Activated T-cell treated with anti-CD3 and anti-CD28 coated beads, Interleukin-2, amount 50 U/mL, for 4 hours (primary cell): ENCODE data around the gene PSD4. TPM values are rescaled to one million over a fixed set of nuclear protein-coding genes. Genes with fewer than 3 reads are reported as not detected.

Source experiments
- ATAC-seq, 2 donors: fragments of 200-7000 bp; cut with Tn5 transposase; one replicate each; pipeline ENCODE4 v1.10.0; 2021
- DNase-seq: peaks from one replicate; pipeline ENCODE4 v3.0.0-alpha.2; 2020
- H3K27me3 Mint-ChIP-seq: one replicate; pipeline ENCODE4 v1.8.0; 2021; ENCODE audit warnings: low read depth, mixed read lengths
- H3K36me3 Mint-ChIP-seq: one replicate; pipeline ENCODE4 v1.8.0; 2022; ENCODE audit warnings: mixed read lengths; ENCODE audit not compliant: insufficient read depth
- H3K4me1 Mint-ChIP-seq: one replicate; pipeline ENCODE4 v1.8.0; 2021; ENCODE audit warnings: low read depth, mixed read lengths
- H3K4me3 Mint-ChIP-seq: one replicate; pipeline ENCODE4 v1.8.0; 2021; ENCODE audit warnings: mild to moderate bottlenecking, moderate library complexity, mixed read lengths
- H3K9me3 Mint-ChIP-seq: one replicate; pipeline ENCODE4 v1.8.0; 2021; ENCODE audit warnings: mixed read lengths
- total RNA-seq, 3 donors: library from RNA; stranded (reverse); gene quantifications; one replicate each; pipeline ENCODE4 v1.2.1, GENCODE V29; 2021

PSD4 gene
- total RNA-seq, 3 donors from 2014 or later, result 155 to 172 (median 164) TPM

DNA sequence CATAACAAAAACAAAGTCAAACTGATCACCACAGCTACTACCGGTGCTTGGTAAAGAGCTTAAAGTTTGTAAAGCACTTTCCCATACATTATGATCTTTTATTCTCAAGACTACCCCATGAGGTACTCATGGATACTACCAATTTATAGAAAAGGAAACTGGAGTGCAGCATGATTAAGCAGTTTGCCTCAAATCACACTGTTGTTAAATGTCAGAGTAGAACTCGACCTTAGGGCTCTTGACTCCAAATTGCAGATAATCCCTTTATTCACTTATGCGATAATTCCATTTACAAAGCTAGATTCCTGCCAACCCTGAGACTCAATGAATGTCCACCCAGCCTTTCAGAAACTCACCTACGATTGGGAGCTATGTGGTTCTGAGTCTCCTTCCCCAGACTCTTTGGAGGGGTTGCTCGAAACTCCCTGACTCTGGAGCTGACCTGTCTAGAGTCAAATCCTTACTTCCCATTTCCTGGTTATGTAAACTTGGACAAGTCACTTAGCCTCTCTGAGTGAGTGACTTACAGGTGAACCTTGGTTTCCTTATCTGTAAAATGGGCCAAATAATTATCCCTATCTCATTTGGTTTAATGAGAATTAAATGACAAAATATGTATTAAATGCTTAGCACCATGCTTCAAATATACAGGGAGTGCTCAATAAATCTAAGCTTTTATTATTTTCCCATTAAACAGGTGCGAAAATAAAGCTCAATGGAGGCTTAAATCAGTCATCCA, 47.4 kb downstream of the PSD4 start:
- Mint-ChIP-seq H3K4me1 (peaks cover 16% of the 10 kb centered on the region), H3K36me3 (no peaks in the 10 kb centered on the region), H3K4me3 (no peak overlapping the region), H3K27me3 (no peaks in the 10 kb centered on the region), H3K9me3 (no peaks in the 10 kb centered on the region)
- no peak for DNase-seq
- ATAC-seq, result no peak

DNA sequence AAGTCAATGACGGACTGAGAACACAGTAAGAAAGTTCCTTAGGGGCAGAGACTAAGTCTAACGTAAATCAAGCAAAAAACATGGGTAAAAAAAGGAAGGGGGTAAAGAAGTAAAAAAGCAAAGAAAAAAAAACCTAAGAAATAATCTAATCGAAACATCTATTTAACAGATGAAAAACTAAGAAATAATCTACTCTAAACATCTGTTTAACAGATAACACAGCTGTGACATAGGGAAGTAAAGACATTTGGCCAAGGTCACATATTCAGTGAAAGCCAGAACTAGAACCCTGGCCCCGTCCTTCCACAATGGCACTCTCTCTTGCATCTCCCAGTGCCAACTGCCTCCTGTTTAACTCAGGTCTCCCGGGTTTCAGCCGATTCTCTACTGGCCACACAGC, 48.1 kb downstream of the PSD4 start:
- no peak for ATAC-seq
- peaks cover 16% of the 10 kb centered on the region for H3K4me1 Mint-ChIP-seq
- no peak for DNase-seq
- H3K27me3 Mint-ChIP-seq, result no peaks in the 10 kb centered on the region
- H3K4me3 Mint-ChIP-seq, result no peak overlapping the region
- no peaks in the 10 kb centered on the region for H3K36me3 Mint-ChIP-seq
- H3K9me3 Mint-ChIP-seq, result no peaks in the 10 kb centered on the region

DNA sequence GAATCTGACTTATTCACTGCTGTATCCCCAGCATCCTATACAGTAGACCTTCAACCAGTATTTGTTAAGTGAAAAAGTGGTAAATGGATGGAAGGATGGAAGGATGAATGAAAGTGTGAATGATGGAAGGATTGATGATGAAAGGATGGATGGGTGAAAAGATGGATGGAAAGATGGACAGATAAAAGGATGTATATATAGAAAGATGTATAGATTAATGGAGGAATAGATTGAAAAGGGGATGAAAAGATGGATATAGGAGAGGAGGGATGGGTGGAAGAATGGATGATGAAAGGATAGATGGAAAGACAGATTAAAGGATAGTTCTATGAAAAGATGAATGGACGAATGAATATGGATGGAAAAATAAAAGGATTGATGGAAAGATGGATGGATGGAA, 50.0 kb downstream of the PSD4 start:
- Mint-ChIP-seq H3K4me1 (peaks cover 5% of the 10 kb centered on the region), H3K4me3 (no peak overlapping the region), H3K9me3 (no peaks in the 10 kb centered on the region), H3K27me3 (no peaks in the 10 kb centered on the region), H3K36me3 (no peaks in the 10 kb centered on the region)
- ATAC-seq (no peak), DNase-seq (no peak)

DNA sequence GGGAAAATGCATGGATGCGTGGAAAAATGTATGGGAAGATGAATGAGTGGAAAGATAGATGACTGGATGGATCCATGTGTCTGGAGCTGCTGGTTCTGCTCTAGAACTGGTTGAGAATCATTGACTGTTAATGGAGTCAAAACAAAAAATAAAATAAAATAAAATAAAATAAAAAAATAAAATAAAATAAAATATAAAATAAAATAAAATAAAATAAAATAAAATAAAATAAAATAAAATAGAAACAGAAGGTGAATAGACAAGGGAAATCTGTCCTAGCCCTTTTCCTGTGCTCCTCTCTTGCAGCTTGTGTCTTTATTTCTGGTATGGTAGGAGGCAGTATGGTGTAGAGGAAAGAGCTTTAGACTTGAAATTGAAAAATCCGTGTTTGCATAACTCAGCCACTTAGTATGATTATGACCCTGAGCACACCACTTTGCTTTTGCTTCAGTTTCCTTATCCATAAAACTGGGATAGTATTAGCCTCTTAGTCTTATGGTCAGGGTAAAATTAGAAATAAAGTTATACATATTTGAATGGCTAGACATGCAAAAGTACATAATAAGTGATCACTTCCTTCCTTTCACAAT, 51.0 kb downstream of the PSD4 start:
- no peaks in the 10 kb centered on the region for H3K27me3 Mint-ChIP-seq
- DNase-seq (no peak), ATAC-seq (no peak)
- peaks cover 5% of the 10 kb centered on the region for H3K4me1 Mint-ChIP-seq
- H3K4me3 Mint-ChIP-seq, result no peak overlapping the region
- no peaks in the 10 kb centered on the region for H3K9me3 Mint-ChIP-seq
- no peaks in the 10 kb centered on the region for H3K36me3 Mint-ChIP-seq

DNA sequence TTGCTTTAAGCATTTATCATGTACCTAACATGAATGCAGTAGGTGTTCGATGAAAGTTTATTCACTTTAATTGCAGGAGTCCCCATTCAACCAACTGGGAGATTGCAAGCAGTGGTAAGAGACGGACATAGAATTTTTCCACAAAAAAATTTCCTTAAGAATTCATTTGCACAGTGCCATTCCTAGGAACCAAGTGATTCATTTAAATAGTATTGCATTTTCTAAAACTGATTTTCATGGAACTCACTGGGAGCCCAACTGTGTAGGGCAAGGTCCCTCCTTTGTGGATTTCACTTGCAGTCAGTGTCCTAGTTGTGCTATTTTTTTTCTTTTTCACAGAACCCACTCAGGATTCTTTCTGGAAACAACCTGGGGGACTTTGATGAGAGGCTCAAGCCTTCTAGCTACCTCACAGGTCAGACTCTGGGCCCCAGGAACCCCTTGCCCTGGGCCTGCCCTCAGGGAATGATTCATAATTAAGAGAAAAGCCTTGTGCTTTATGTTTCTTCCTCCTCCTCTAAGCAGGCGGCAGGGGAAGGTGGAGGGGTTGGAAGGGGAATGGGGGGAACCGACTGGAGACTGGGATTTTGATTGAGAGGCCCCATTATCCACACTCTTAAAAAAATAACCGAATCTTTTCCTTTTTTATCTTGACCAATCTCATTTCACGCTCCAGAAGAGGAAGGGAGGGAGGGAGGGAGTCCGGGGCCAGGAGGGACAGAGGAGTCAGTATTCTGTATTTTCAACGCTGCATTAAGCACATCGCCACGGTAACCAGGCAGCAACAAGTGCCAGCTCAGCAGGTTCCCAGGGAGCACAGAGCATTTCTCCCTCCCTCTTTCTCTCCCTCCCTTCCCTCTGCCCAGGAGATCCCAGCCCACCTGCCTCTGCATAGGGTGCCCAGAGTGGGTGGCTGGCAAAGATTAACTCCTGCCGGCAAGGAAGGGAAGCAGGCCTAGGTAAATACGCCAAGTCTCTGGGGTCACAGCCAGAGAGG, 51.8 kb downstream of the PSD4 start:
- ATAC-seq (no peak), DNase-seq (no peak)
- Mint-ChIP-seq H3K27me3 (no peaks in the 10 kb centered on the region), H3K4me3 (no peak overlapping the region), H3K36me3 (no peaks in the 10 kb centered on the region), H3K4me1 (peaks cover 7% of the 10 kb centered on the region), H3K9me3 (no peaks in the 10 kb centered on the region)

DNA sequence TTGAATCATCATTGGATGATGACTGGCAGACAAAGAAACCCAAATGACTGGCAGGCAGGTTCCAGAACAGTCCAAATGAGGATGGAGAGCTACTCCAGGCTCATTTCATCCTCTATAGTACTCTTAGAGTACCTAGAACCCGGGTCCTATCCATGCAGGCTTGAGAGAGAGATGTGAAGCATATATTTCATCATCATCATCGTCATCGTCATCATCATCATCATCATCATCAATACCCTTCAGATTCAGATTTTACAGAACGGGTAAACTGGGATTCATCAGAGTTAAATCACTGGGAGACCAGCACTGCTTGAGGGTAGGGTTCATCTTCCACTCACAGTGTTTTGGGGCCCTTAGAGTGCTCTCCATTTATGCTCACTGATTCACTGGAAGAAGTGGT, 52.7 kb downstream of the PSD4 start:
- ATAC-seq (no peak), DNase-seq (no peak)
- no peaks in the 10 kb centered on the region for H3K36me3 Mint-ChIP-seq
- peaks cover 9% of the 10 kb centered on the region for H3K4me1 Mint-ChIP-seq
- no peaks in the 10 kb centered on the region for H3K9me3 Mint-ChIP-seq
- H3K4me3 Mint-ChIP-seq, result no peak overlapping the region
- no peaks in the 10 kb centered on the region for H3K27me3 Mint-ChIP-seq

DNA sequence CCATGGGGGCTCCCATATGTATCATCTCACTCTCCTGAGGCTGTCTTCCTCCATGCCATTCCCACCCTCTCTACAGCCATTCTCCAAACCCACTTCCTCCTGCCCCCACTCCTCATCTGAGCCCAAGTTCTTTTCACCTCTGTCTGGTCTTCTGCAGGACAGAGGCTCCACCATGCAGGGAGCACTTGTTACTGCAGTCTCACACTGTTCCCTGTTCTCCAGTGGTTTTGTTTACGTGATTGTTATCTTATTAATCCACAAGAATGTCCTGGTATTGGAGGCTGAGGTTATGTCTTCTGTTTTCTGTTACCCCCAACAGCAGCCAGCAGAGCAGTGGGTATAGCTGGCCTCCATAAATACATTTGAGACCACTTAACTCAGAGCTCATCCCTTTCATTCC, 53.5 kb downstream of the PSD4 start:
- no peak overlapping the region for H3K4me3 Mint-ChIP-seq
- H3K27me3 Mint-ChIP-seq, result no peaks in the 10 kb centered on the region
- H3K4me1 Mint-ChIP-seq, result peaks cover 9% of the 10 kb centered on the region
- DNase-seq (no peak), ATAC-seq (no peak)
- H3K9me3 Mint-ChIP-seq, result no peaks in the 10 kb centered on the region
- no peaks in the 10 kb centered on the region for H3K36me3 Mint-ChIP-seq

DNA sequence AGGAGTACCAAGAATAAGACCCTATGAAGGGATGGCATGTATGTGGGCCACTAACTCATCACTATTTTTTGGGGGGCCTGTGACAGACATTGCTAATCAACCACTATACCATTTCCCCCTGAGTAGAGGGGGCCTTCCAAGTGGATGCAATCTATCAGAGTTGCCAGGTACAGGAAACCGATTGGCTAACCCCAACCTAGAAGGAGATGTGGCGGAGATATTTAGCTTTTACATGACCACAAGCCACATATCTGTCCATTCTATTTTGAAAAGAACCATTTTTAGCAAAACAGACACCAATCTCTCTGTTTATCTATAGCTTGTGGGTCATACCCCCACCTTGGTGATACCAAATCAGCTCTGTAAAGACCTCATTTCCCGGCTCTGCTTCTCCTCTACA, 53.9 kb downstream of the PSD4 start:
- H3K4me3 Mint-ChIP-seq, result no peak overlapping the region
- ATAC-seq (no peak), DNase-seq (no peak)
- no peaks in the 10 kb centered on the region for H3K9me3 Mint-ChIP-seq
- H3K27me3 Mint-ChIP-seq, result no peaks in the 10 kb centered on the region
- H3K4me1 Mint-ChIP-seq, result peaks cover 9% of the 10 kb centered on the region
- no peaks in the 10 kb centered on the region for H3K36me3 Mint-ChIP-seq

DNA sequence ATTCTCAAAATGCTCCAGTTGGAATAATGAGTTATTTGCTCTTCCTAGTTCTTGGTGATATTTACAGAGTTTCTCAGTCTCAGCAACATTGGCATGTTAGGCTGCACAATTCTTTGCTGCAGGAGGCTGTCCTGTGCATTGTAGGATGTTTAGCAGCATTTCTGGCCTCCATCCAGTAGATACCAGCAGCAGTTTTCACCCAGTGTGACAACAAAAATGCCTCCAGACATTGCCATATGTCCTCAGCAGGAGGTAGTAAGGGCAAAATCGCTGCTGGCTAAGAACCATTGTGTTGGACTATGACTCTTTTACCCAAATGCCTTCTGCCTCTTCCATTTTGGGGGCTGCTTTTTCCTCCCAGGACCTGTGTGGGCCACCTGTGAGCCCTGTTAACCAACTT, 54.6 kb downstream of the PSD4 start:
- DNase-seq (no peak), ATAC-seq (no peak)
- H3K9me3 Mint-ChIP-seq, result no peaks in the 10 kb centered on the region
- peaks cover 2% of the 10 kb centered on the region for H3K27me3 Mint-ChIP-seq
- no peak overlapping the region for H3K4me3 Mint-ChIP-seq
- no peaks in the 10 kb centered on the region for H3K36me3 Mint-ChIP-seq
- H3K4me1 Mint-ChIP-seq, result peaks cover 9% of the 10 kb centered on the region

DNA sequence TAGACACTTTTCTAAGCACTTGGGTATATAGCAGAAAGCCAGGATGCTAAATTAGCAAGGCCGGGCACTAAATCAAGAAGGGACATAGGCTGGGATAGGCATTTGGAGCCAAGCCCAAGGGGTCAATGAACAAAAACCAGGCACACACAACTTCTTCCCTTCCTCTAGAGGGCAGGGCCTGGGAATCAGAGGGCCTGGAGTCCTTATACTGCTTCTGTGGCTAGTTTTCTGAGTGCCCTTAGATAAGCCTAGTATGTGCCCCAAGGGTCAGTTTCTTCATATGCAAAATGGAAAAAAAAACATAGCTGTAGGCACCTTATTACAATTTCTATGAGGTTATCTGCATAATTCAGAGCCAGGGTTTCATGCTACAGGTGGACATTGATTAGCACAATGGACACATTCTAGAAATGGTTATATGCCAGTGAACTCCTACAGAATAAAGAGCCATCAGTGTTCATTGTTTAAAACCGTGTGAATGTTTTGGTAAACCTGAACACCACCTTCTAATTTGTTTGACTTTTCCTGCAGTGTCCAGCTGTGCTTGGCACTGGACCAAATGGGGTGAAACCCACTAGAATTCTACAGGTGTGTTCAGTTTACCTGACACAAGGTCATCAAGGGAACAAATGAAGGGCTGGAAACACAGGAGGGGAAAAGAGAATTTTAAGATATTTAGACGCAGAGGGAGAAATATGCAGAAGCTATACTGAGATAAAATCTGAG, 55.4 kb downstream of the PSD4 start:
- H3K27me3 Mint-ChIP-seq, result peaks cover 2% of the 10 kb centered on the region
- H3K9me3 Mint-ChIP-seq, result no peaks in the 10 kb centered on the region
- no peaks in the 10 kb centered on the region for H3K36me3 Mint-ChIP-seq

DNA sequence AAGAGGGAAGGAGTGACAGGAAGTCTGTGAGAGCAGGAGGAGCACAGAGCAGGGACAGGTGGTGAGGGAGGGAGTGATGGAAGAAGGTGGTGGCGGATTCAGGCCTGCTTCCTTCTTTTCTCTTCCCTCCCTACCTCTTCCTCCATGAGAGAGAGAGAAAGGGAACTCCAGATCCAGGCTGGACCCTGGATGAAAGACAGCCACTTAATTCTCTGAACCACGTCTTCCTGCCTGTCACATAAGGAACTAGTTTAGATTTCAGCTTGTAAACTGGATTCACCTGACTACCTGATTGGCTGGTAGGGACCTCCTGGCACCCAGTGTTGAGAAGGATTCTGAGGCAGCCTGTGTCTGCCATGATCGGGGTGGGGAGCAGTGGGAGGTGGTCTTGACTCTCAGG, 56.0 kb downstream of the PSD4 start:
- H3K4me1 Mint-ChIP-seq, result peaks cover 9% of the 10 kb centered on the region
- H3K9me3 Mint-ChIP-seq, result no peaks in the 10 kb centered on the region
- no peak for ATAC-seq
- H3K27me3 Mint-ChIP-seq, result peaks cover 2% of the 10 kb centered on the region
- no peak for DNase-seq
- H3K4me3 Mint-ChIP-seq, result no peak overlapping the region
- no peaks in the 10 kb centered on the region for H3K36me3 Mint-ChIP-seq

More for the DNA sequence above, 55.4 kb downstream of the PSD4 start:
- no peak for DNase-seq
- no peak overlapping the region for H3K4me3 Mint-ChIP-seq
- ATAC-seq, result no peak
- H3K4me1 Mint-ChIP-seq, result peaks cover 9% of the 10 kb centered on the region

DNA sequence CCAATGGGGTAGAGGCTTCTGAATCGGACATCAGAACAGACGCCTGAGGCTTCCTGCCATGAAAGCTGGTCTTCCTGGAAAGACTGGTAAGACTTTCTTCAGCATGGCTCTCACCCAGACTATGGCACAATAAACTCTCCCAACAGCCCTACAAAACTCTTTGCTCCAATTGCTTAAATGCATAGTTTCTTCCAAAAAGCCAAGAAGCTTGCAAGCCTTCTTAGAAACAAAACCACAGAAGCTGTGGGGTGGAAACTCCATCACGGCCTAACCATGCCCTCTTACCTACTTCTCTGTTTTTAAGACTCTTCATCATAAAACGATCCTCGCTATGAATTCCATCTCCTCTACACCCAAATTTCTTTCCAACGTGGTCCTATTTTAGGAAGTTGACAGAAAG, 56.8 kb downstream of the PSD4 start:
- H3K27me3 Mint-ChIP-seq, result peaks cover 2% of the 10 kb centered on the region
- H3K36me3 Mint-ChIP-seq, result no peaks in the 10 kb centered on the region
- no peaks in the 10 kb centered on the region for H3K9me3 Mint-ChIP-seq
- no peak overlapping the region for H3K4me3 Mint-ChIP-seq
- H3K4me1 Mint-ChIP-seq, result peaks cover 11% of the 10 kb centered on the region
- ATAC-seq, result no peak
- no peak for DNase-seq

DNA sequence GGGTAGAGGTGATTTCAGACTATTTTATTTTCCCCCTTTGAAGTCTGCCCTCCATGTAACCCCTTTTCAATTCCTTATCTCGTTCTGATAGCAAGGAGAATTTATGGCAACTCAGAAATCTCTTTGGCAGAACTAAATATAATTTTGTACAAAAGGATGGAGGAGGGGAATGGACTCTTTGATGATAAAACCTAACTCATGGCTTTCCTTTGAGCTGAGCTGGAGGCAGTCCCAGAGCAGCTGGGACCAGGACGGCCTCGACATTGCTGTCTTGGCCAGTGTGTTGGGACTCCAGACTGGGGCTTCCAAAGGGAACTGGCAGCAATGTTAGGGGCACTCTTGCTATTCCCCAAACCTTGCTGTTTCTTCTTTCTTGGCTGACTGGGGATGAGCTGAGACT, 57.3 kb downstream of the PSD4 start:
- Mint-ChIP-seq H3K4me3 (no peak overlapping the region), H3K27me3 (peaks cover 2% of the 10 kb centered on the region), H3K36me3 (no peaks in the 10 kb centered on the region), H3K9me3 (no peaks in the 10 kb centered on the region), H3K4me1 (peaks cover 11% of the 10 kb centered on the region)
- no peak for ATAC-seq
- DNase-seq, result no peak

DNA sequence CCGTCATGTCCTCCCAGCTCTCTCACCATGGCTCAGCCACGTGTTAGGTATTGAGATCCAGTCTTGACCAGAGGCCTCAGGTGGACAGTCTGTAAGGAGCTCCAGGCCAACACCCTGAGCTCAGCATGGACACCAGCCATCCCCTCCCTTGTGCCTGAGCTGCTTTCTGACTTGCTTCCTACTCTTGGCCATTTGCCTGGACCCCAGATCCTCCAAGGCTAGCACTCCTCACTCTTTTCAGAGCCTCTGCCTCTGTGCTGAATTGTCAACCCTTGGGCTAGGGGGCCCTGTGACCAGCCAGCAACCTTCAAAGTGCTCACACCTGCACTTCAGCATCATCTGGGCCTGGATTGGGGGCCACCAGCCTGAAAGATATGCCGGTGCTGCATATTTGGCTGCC, 58.4 kb downstream of the PSD4 start:
- ATAC-seq, result no peak
- peaks cover 17% of the 10 kb centered on the region for H3K4me1 Mint-ChIP-seq

More for the DNA sequence above, 58.4 kb downstream of the PSD4 start:
- Mint-ChIP-seq H3K27me3 (peaks cover 2% of the 10 kb centered on the region), H3K36me3 (no peaks in the 10 kb centered on the region), H3K4me3 (no peak overlapping the region), H3K9me3 (no peaks in the 10 kb centered on the region)
- DNase-seq, result no peak
